C4-2B (cell line): Measurements from ENCODE around the gene LILRB3.
"Not testable (repeated sequence)": the region's sequence is repeated elsewhere in the genome, so short reads cannot be mapped to it uniquely, and the experiment has no call there.

Experiments used
- CTCF ChIP-seq: fragments of 450-650 bp; conservative IDR thresholded peaks from 2 replicates; pipeline ENCODE4 v1.5.1; 2017; ENCODE audit warnings: mild to moderate bottlenecking
- ZFX ChIP-seq: fragments of 450-650 bp; IDR thresholded peaks from 2 replicates; pipeline ENCODE4 v1.6.1; 2017

GRCh38 chr19:54214217-54214616, 8.6 kb downstream of the LILRB3 start:
- TF ChIP-seq CTCF, ZFX: not testable (repeated sequence)
